Activated T-cell treated with anti-CD3 and anti-CD28 coated beads for 48 hours (primary cell): ENCODE measurements around the gene ATXN2.
"Not testable (repeated sequence)": the region's sequence is repeated elsewhere in the genome, so short reads cannot be mapped to it uniquely, and the experiment has no call there.

Source experiments
- DNase-seq: peaks from one replicate; pipeline ENCODE4 v3.0.0-alpha.2; 2020; ENCODE audit warnings: low read depth

The ATXN2 gene

GRCh38 chr12:111574797-111575443, 24.2 kb downstream of the ATXN2 start:
- no peak for DNase-seq

- no peak for DNase-seq
Observed at GRCh38 chr12:111573476-111573875, 25.6 kb downstream of the ATXN2 start.

- no peak for DNase-seq
Observed at GRCh38 chr12:111570084-111570961, 28.8 kb downstream of the ATXN2 start.

DNA sequence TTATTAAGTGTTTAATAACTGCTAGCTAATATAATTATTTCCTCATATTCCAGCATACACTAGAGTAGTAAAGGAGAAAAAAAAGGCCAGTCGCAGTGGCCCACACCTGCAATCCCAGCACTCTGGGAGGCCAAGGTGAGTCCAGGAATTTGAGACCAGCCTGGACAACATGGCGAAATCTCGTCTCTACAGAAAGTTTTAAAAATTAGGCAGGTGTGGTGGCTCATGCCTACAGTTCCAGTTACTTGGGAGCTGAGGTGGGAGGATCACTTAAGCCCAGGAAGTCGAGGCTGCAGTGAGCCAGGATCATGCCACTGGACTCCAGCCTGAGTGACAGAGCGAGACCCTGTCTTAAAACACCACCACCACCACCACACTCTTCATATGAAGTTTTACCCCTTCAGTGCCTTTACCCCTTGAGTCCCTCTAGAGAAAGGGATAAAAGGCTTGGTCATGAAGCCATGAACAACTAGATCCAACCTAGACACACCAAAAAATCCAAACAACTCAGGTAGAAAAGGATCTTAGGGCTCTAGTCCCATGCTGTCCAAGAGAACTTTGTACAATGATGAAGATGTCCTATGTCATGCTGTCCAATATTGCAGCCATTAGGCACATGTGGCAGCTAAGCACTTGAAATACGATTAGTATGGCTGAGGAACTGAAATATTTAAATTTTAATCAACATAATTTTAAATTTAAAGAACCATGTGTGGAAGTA, 29.6 kb downstream of the ATXN2 start:
- DNase-seq, result no peak

- DNase-seq, result not testable (repeated sequence)
Observed at GRCh38 chr12:111560844-111561243, 38.3 kb downstream of the ATXN2 start.

GRCh38 chr12:111558107-111558376, 41.1 kb downstream of the ATXN2 start:
- no peak for DNase-seq

DNA sequence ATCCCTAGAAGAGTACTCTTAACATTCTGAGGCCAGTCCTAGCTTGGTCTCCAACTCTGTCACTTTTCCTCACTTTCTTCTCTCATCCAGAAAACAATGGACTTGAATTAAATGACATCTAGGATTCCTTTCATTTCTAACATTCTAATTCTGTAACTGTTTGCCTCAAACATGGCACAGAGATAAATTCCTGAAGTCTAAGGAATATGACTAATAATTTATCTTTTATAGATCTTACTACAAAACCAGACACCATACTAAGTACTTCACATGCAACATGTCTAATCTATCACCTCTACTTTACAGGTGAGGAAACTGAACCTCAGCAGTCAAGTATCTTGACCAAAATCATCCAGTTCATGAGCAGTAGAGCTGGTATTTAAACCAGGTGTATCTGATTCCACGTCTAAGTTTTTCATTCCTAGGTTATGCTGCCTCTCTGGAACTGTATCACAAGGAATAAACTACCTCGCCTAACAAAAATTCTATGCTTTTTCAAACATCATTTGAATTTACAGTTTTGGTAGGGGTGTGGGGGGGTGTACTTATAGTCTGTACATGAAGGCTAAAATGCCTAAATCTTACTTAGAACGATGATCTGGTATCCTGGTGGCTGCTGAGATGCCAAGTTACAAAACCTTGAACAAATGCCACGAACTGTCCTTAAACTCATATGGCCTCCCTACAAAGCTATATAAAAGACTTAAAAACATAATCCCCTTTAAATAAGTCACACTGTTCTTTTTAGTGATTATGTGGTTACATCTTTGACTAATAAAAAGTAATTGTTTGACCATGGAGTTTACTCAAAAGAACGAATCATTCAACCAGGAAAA, 41.6 kb downstream of the ATXN2 start:
- DNase-seq, result no peak

- DNase-seq, result no peak
Observed at GRCh38 chr12:111556676-111557075, 42.4 kb downstream of the ATXN2 start.

- not testable (repeated sequence) for DNase-seq
Observed at GRCh38 chr12:111555313-111555712, 43.8 kb downstream of the ATXN2 start.

- peak; percentile 20 for DNase-seq
Observed at GRCh38 chr12:111546758-111547383, 52.2 kb downstream of the ATXN2 start.

DNA sequence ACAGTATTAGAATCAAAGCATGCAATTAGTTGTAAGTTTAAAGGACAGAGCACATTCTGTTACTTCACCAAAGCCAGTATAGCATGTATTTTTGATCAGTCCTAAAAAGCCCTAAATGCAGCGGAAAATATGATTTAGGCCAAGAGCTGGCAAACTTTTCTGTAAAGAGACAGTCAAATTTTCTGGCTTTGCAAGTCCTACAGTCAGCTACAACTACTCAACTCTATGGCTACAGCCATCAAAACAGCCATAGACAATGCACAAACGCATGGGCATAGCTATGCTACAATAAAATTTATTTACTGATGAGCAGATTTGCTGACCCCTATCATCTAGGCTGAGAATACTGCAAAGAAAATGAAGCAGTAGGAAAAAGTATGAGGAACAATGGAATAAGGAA, 52.9 kb downstream of the ATXN2 start:
- DNase-seq, result no peak

- DNase-seq, result no peak
Observed at GRCh38 chr12:111544032-111544431, 55.1 kb downstream of the ATXN2 start.

- DNase-seq, result no peak
Observed at GRCh38 chr12:111532751-111533150, 66.4 kb downstream of the ATXN2 start.

DNA sequence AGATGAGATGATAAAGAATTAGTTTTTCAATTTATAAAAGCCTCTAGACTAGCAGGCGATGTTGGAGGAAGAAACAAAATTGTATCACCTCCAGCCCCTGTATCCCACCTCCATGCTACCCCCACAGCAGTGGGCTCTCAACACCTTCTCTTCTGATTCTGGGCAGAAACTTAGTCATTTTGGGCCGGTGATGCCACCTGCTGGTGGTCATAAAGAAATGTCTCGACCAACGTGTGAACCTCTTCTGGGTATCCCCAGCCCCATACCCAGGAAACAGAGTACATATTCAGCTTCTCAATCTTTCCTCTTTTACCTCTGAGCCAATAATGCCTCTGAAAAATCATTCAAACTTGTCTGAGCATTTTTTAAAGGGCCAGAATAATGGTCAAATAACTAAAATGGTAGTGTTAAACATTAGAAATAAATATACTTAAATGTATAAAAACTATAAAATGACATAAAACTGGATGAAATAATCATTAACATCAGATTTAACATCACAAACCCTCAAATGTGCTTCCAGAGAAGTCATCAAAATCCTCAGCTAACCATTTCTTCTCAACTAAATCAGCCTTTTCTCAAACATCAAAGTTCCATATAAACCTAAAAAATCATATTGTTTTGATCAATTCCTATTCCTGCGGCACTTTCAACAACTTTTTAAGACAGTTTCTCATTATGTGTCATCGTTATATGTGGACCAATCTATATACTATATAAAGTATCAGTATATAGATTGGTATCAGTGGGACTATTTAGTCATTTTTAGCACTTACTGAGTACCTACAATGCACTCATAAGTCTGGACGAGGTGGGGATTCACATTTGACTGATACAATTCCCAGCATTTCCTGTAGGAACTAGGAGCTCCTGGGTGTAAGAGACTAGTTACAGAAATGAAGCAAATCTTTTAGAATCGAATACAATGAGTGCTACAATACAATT, 69.4 kb downstream of the ATXN2 start:
- DNase-seq, result peak; percentile 48

GRCh38 chr12:111523587-111524167, 75.4 kb downstream of the ATXN2 start:
- no peak for DNase-seq

- DNase-seq, result no peak
Observed at GRCh38 chr12:111521801-111522200, 77.3 kb downstream of the ATXN2 start.

DNA sequence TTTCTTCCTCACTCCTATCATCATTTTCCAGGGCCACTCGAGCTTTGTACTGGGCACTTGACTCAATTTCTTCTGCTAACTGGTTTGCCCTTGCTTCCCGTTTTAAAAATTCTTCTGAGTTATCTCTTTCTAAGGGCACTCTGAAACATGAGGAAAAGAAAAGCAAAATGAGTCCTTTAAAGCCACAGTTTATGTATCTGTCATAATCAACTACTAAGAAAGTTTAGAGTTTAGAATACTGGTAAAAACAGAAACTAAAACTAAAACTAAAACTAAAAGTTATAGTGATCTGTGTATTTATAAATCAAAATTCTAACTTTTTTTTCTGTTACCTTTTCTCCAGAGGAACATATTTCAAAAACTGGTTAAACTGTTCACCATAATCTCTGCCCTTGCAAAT, 79.2 kb downstream of the ATXN2 start:
- DNase-seq, result no peak

- DNase-seq, result no peak
Observed at GRCh38 chr12:111519083-111519482, 80.0 kb downstream of the ATXN2 start.

DNA sequence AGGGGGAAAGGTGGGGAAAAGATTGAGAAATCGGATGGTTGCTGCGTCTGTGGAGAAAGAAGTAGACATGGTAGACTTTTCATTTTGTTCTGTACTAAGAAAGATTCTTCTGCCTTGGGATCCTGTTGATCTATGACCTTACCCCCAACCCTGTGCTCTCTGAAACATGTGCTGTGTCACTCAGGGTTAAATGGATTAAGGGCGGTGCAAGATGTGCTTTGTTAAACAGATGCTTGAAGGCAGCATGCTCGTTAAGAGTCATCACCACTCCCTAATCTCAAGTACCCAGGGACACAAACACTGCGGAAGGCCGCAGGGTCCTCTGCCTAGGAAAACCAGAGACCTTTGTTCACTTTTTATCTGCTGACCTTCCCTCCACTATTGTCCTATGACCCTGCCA, 91.4 kb downstream of the ATXN2 start:
- DNase-seq, result not testable (repeated sequence)

DNA sequence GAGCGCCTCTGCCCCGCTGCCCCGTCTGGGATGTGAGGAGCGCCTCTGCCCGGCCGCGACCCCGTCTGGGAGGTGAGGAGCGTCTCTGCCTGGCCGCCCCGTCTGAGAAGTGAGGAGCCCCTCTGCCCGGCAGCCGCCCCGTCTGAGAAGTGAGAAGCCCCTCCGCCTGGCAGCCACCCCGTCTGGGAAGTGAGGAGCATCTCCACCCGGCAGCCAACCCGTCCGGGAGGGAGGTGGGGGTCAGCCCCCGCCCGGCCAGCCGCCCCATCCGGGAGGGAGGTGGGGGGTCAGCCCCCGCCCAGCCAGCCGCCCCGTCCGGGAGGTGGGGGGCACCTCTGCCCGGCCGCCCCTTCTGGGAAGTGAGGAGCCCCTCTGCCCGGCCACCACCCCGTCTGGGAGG, 91.9 kb downstream of the ATXN2 start:
- DNase-seq, result not testable (repeated sequence)
